Fibroblast of lung (primary cell): Measurements from ENCODE around the gene ACADSB. TPM values are rescaled to one million over a fixed set of nuclear protein-coding genes. Genes with fewer than 3 reads are reported as not detected.

Experiments
- DNase-seq, 2 donors: peaks; one replicate each; pipeline versions ENCODE4 v3.0.0 to v3.0.0-alpha.2; 2010; ENCODE audit warnings: low read depth in 2 of 2
- H2AFZ ChIP-seq: 2 replicates; pipeline ENCODE4 v1.5.1; 2012; ENCODE audit warnings: low read length, control low read depth, inconsistent platforms
- H3K27ac ChIP-seq: 2 replicates; pipeline ENCODE4 v1.5.1; 2011; ENCODE audit warnings: low read length, control low read depth; ENCODE audit not compliant: insufficient read depth
- H3K27me3 ChIP-seq: 2 replicates; pipeline ENCODE4 v1.5.1; 2011; ENCODE audit warnings: mild to moderate bottlenecking, low read length; ENCODE audit not compliant: control insufficient read depth, insufficient read depth
- H3K36me3 ChIP-seq: 2 replicates; pipeline ENCODE4 v1.5.1; 2011; ENCODE audit warnings: low read length; ENCODE audit not compliant: control insufficient read depth, insufficient read depth
- H3K4me1 ChIP-seq: 2 replicates; pipeline ENCODE4 v1.5.1; 2011; ENCODE audit warnings: low read length; ENCODE audit not compliant: control insufficient read depth, insufficient read depth; ENCODE audit errors: extremely low read depth
- H3K4me2 ChIP-seq: 2 replicates; pipeline ENCODE4 v1.5.1; 2011; ENCODE audit warnings: low read length, control low read depth; ENCODE audit not compliant: insufficient read depth; ENCODE audit errors: extremely low read depth
- H3K4me3 ChIP-seq, 4 experiments: fragments of 200-600 bp in 1 of 4; sonication (generic) in 1 of 4; replicated peaks in 1 of 4; 2 replicates each; pipeline ENCODE4 v1.5.1; 2011 to 2016; ENCODE audit warnings: low read length in 4 of 4, low read depth in 3 of 4, mild to moderate bottlenecking in 3 of 4, control low read depth in 2 of 4, inconsistent platforms in 1 of 4, mixed read lengths in 1 of 4; ENCODE audit not compliant: insufficient read depth in 1 of 4; ENCODE audit errors: control extremely low read depth in 1 of 4
- H3K79me2 ChIP-seq: 2 replicates; pipeline ENCODE4 v1.5.1; 2012; ENCODE audit warnings: mild to moderate bottlenecking, low read length, inconsistent platforms; ENCODE audit not compliant: control insufficient read depth, insufficient read depth
- H3K9ac ChIP-seq: 2 replicates; pipeline ENCODE4 v1.5.1; 2011; ENCODE audit warnings: mild to moderate bottlenecking, low read length, control low read depth; ENCODE audit not compliant: insufficient read depth
- H3K9me3 ChIP-seq: 2 replicates; pipeline ENCODE4 v1.5.1; 2012; ENCODE audit warnings: low read depth, low read length; ENCODE audit not compliant: control insufficient read depth, insufficient read depth
- H4K20me1 ChIP-seq: 2 replicates; pipeline ENCODE4 v1.5.1; 2011; ENCODE audit warnings: low read length; ENCODE audit not compliant: control insufficient read depth, insufficient read depth; ENCODE audit errors: extremely low read depth
- EZH2 ChIP-seq: IDR thresholded peaks from 2 replicates; pipeline ENCODE4 v1.5.1; 2012; ENCODE audit warnings: low read length, control low read depth, mild to moderate bottlenecking; ENCODE audit errors: missing control alignments
- polyA plus RNA-seq, 2 donors: library from polyadenylated mRNA; depleted of rRNA in 1 of 2; stranded (reverse) in 1 of 2; unstranded in 1 of 2; fragments of >200 nt; gene quantifications; 2 replicates each; pipeline ENCODE4 v1.2.1, GENCODE V29; 2011 to 2012; ENCODE audit warnings: missing spikeins in 1 of 2
- total RNA-seq: library from RNA; depleted of rRNA; stranded (reverse); fragments of >200 nt; gene quantifications from 2 replicates; pipeline ENCODE4 v1.2.1, GENCODE V29; 2014
- TF ChIP-seq, protein P1 (sequence below), 2 donors: IDR thresholded peaks in 1 of 2; conservative IDR thresholded peaks in 1 of 2; 1 replicate in 1 of 2; 2 replicates in 1 of 2; pipeline ENCODE4 v1.5.1; 2011 to 2012; ENCODE audit warnings: low read length in 2 of 2, control low read depth in 1 of 2, inconsistent platforms in 1 of 2, low read depth in 1 of 2, mild to moderate bottlenecking in 1 of 2

ACADSB gene
- total and polyA plus RNA-seq, 2 donors (not counting 1 experiment from before 2014, with no cell fraction given), result 5.6 to 11.3 TPM

DNA sequence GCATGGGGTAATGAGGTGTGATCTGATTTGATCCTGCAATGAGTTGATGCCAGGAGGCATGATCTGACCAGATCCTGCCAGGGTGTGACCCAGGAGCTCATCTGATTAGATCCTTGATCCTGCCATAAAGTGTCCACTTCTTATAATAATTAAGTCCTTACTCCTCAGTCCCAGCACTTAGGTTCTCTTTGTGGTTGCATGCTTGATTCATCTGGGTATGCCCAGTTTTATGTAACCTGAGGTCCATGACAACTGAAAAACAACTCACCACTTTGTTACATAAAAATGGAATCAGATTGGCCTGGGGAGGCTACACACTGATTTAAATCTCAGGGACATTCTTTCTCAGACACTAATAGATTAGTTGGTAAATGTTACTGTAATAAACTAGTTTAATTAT, 19.1 kb downstream of the ACADSB start:
- H3K27me3 ChIP-seq, result no peaks in the 10 kb centered on the region
- no peaks in the 10 kb centered on the region for H3K79me2 ChIP-seq
- no peak for TF ChIP-seq EZH2
- TF ChIP-seq, protein P1, sequence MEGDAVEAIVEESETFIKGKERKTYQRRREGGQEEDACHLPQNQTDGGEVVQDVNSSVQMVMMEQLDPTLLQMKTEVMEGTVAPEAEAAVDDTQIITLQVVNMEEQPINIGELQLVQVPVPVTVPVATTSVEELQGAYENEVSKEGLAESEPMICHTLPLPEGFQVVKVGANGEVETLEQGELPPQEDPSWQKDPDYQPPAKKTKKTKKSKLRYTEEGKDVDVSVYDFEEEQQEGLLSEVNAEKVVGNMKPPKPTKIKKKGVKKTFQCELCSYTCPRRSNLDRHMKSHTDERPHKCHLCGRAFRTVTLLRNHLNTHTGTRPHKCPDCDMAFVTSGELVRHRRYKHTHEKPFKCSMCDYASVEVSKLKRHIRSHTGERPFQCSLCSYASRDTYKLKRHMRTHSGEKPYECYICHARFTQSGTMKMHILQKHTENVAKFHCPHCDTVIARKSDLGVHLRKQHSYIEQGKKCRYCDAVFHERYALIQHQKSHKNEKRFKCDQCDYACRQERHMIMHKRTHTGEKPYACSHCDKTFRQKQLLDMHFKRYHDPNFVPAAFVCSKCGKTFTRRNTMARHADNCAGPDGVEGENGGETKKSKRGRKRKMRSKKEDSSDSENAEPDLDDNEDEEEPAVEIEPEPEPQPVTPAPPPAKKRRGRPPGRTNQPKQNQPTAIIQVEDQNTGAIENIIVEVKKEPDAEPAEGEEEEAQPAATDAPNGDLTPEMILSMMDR (conservative IDR thresholded peaks at IDR 0.05 in 1 of 2, IDR thresholded peaks at IDR 0.05 in 1 of 2; ENCODE audit: low read depth in 1 of 2, low read length in 2 of 2), result no peak
- H3K9me3 ChIP-seq, result no peaks in the 10 kb centered on the region
- DNase-seq, result peak in 1 of 2 donors; percentile 8
- H3K9ac ChIP-seq, result no peak overlapping the region
- no peak overlapping the region for H3K4me3 ChIP-seq
- H3K36me3 ChIP-seq, result no peaks in the 10 kb centered on the region
- H3K4me1 ChIP-seq, result no peaks in the 10 kb centered on the region
- H2AFZ ChIP-seq, result no peak overlapping the region
- H3K4me2 ChIP-seq, result no peak overlapping the region
- no peak overlapping the region for H3K27ac ChIP-seq
- no peaks in the 10 kb centered on the region for H4K20me1 ChIP-seq

DNA sequence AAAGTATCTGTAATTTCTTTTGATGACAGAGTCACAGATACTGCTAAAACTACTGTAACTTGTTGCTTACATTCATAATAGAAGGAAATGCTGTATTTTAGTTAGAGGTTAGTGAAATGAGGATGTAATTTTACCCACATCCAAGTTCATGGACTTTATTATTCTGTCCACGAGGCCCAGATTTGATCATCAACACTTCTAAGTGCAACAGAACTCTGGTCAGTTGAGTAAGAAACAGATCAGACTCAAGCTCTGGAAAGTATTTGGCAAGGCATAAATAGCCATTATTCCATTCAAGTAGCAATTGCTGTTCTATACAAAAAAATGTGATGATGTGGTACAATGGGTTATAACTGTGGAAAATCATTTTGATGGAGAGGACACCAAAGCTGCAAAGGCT, 22.3 kb downstream of the ACADSB start:
- DNase-seq, result no peak
- no peaks in the 10 kb centered on the region for H4K20me1 ChIP-seq
- H3K36me3 ChIP-seq, result no peaks in the 10 kb centered on the region
- H2AFZ ChIP-seq, result no peak overlapping the region
- H3K9me3 ChIP-seq, result no peaks in the 10 kb centered on the region
- no peak overlapping the region for H3K4me2 ChIP-seq
- H3K79me2 ChIP-seq, result no peaks in the 10 kb centered on the region
- H3K9ac ChIP-seq, result no peak overlapping the region
- no peaks in the 10 kb centered on the region for H3K4me1 ChIP-seq
- no peaks in the 10 kb centered on the region for H3K27me3 ChIP-seq
- TF ChIP-seq, protein P1 (conservative IDR thresholded peaks at IDR 0.05 in 1 of 2, IDR thresholded peaks at IDR 0.05 in 1 of 2; ENCODE audit: low read depth in 1 of 2, low read length in 2 of 2), result no peak
- TF ChIP-seq EZH2, result no peak
- H3K4me3 ChIP-seq, result no peak overlapping the region
- no peak overlapping the region for H3K27ac ChIP-seq

DNA sequence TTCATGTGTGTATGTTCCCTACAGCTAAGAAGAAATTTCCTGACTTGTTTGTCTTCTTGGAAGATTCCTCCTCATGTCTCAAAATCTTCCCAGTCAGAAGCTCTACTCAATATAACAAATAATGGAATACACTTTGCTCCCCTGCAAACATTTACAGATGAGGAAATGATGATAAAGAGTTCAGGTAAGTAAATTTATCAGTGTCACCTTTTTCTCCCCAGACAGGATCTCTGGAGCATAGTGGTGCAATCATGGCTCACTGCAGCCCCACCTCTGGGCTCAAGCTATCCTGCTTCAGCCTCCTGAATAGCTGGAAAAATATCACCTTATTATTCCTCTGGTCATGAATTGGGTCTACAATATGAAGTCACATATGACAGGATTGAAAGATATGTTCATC, 25.5 kb downstream of the ACADSB start:
- Histone ChIP-seq H3K36me3 (no peaks in the 10 kb centered on the region), H3K4me2 (no peak overlapping the region), H3K4me1 (no peaks in the 10 kb centered on the region), H3K4me3 (no peak overlapping the region), H4K20me1 (no peaks in the 10 kb centered on the region), H3K9ac (no peak overlapping the region), H3K27ac (no peak overlapping the region), H2AFZ (no peak overlapping the region), H3K9me3 (no peaks in the 10 kb centered on the region), H3K27me3 (no peaks in the 10 kb centered on the region), H3K79me2 (no peaks in the 10 kb centered on the region)
- TF ChIP-seq, protein P1 (conservative IDR thresholded peaks at IDR 0.05 in 1 of 2, IDR thresholded peaks at IDR 0.05 in 1 of 2; ENCODE audit: low read depth in 1 of 2, low read length in 2 of 2), result no peak
- no peak for TF ChIP-seq EZH2
- DNase-seq, result no peak
